IPS DF 6.9 (cell line): ENCODE measurements around the gene CXXC5.

Experiments
- DNase-seq: peaks from one replicate; pipeline ENCODE4 v3.0.0-alpha.2; 2013; ENCODE audit warnings: low read depth, low spot score
- H3K27ac ChIP-seq: one replicate; pipeline ENCODE4 v1.5.1; 2013; ENCODE audit warnings: low read length, control low read depth
- H3K27me3 ChIP-seq: 2 replicates; pipeline ENCODE4 v1.6.1; 2013; ENCODE audit warnings: mild to moderate bottlenecking, low read length; ENCODE audit not compliant: control insufficient read depth, insufficient read depth
- H3K36me3 ChIP-seq: 2 replicates; pipeline ENCODE4 v1.6.1; 2013; ENCODE audit warnings: low read length; ENCODE audit not compliant: control insufficient read depth, insufficient read depth
- H3K4me1 ChIP-seq: 2 replicates; pipeline ENCODE4 v1.6.1; 2013; ENCODE audit warnings: low read length; ENCODE audit not compliant: control insufficient read depth, insufficient read depth
- H3K4me3 ChIP-seq: 2 replicates; pipeline ENCODE4 v1.5.1; 2013; ENCODE audit warnings: mild to moderate bottlenecking, low read length
- H3K9me3 ChIP-seq: 2 replicates; pipeline ENCODE4 v1.6.1; 2013; ENCODE audit warnings: low read length, inconsistent platforms; ENCODE audit not compliant: control insufficient read depth, insufficient read depth
- WGBS: extraction: QIAGEN DNeasy Blood & Tissue Kit; methylation state at CpG from one replicate; pipeline ENCODE4 v1.1.7; 2013; ENCODE audit warnings: mixed read lengths, missing lambda C conversion rate; ENCODE audit not compliant: insufficient read length, insufficient coverage; 5-methylcytosine and 5-hydroxymethylcytosine counted together

The CXXC5 gene

DNA sequence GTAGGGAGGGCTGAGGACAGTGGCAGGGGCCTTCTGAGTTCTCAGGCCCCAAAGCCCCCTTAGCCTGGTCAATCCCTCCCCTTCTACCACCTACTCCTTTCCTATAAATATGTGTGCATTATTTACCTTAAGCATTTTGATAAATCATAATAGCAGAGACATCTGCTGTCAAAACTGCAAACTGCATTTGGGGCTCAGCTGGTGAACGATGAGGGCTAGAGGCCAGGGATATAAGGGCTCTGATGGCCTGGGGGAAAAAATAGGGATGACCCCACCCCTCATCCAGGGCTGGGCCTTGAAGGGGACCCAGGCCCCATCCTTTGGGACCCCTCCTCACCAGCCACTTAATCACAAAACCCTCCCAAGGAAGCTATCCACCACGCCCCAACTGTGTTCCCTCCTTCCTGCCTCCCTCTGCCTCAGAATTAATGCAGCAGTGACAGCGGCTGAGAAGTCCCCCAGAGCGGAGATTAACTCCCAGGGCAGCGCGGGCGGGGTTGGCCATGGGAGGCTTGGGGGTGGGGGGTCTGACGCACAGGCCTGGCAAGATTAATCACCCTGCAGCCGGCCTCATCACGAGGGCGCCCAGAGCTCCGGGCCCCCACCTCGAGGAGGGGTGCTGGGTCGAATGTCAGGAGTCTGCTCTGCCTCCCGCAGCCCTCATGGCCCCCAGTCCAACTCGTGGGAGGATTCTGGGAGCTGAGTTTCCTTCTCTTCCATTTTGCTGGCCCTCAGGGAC, 42.1 kb downstream of the CXXC5 start:
- no peak overlapping the region for H3K4me3 ChIP-seq
- H3K4me1 ChIP-seq, result peaks cover 26% of the 10 kb centered on the region
- no CpG with 5 or more reads among the region's 16 CpGs for WGBS
- no peaks in the 10 kb centered on the region for H3K27me3 ChIP-seq
- DNase-seq, result no peak
- H3K36me3 ChIP-seq, result 0 out of 2 replicates have a peak, but pooled peaks cover 2% of the 10 kb centered on the region
- no peaks in the 10 kb centered on the region for H3K9me3 ChIP-seq
- H3K27ac ChIP-seq, result no peak overlapping the region

DNA sequence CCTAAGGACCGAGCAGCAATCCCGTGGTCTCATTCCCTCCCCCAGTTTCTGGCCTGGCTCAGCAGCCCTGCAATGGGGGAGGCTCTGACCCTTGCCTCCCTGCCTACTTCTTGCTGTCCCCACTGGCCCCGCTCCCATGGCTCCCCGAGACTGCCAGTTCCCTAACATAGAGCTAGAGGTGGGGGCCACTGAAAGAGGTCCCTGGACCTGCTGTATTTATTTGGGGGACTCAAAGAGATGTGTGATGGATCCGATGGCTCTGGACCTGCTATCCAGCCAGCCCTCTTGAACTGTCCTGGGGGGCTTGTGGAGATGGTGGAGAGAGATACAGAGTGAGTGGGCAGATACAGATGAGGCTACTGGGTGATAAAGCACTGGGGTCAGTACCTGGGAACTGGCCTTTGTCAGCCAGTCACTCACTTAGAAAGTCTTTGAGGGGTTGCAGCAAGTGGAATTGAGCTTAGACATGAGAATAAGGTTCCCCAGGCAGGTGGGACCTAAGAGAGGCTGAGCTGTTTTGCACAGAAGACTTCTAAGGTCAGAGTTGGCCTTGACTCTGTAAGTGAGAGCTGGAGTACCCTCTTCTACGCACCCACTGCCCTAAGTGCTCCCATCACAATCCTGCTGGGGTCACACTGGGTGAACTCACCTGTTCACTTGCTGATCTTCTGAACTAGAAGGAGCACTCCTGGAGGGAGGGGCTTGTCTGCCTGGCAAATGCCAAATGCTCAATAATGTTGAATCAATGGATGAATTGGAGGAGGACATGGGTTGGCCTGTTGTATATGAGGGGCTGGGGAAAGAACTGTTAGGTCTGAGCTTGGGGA, 42.9 kb downstream of the CXXC5 start:
- DNase-seq, result no peak
- no CpG with 5 or more reads among the region's 6 CpGs for WGBS
- Histone ChIP-seq H3K4me1 (peaks cover 26% of the 10 kb centered on the region), H3K36me3 (0 out of 2 replicates have a peak, but pooled peaks cover 2% of the 10 kb centered on the region), H3K27me3 (no peaks in the 10 kb centered on the region), H3K27ac (no peak overlapping the region), H3K4me3 (no peak overlapping the region), H3K9me3 (no peaks in the 10 kb centered on the region)

DNA sequence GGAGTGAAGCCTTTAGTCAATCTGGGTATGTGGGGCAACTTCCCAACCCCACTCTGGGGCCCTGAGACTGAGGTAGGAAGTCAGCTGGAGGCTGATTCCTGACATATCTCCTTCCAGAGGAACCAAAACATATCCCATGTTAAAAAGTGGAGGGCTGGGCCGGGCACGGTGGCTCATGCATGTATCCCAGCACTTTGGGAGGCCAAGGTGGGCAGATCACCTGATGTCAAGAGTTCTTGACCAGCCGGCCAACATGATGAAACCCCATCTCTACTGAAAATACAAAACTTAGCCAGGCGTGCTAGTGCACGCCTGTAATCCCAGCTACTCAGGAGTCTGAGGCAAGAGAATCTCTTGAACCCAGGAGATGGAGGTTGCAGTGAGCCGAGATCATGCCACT, 44.0 kb downstream of the CXXC5 start:
- Histone ChIP-seq H3K4me3 (no peak overlapping the region), H3K4me1 (peaks cover 25% of the 10 kb centered on the region), H3K27ac (no peak overlapping the region), H3K9me3 (no peaks in the 10 kb centered on the region), H3K27me3 (no peaks in the 10 kb centered on the region), H3K36me3 (0 out of 2 replicates have a peak, but pooled peaks cover 2% of the 10 kb centered on the region)
- no peak for DNase-seq
- WGBS, result no CpG with 5 or more reads among the region's 6 CpGs

DNA sequence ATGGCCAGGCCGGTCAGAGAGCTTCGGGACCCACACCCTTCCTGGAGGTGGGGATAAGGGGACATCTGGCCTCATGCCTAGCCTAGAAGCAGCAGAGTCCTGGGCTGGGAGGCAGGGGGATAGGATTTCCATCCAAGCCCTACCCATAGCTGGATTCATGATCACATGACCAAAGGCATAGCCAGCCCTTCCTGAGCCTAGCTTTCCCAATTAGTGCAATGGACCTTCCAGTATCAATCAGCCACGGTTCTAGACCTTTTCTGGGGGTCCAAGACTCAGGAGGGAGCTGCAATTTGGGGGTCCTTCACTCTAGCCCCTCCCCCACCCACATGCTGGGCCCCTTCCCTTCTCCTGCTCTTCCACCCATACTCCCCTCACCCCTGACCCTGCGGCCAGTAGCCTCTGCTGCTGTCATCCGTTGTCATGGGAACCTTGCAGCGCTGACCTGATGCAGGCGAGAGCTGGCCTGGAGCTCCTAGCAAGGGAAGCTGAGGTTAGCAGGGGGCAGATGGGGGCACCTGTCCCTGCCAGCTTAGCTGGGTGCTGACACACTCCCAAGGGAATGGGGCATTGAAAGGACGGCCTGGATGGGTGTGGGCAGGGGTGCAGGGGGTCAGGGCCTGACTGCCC, 44.6 kb downstream of the CXXC5 start:
- Histone ChIP-seq H3K36me3 (no peaks in the 10 kb centered on the region), H3K9me3 (no peaks in the 10 kb centered on the region), H3K4me1 (peaks cover 23% of the 10 kb centered on the region), H3K27me3 (no peaks in the 10 kb centered on the region), H3K27ac (no peak overlapping the region), H3K4me3 (no peak overlapping the region)
- no peak for DNase-seq
- WGBS, result no CpG with 5 or more reads among the region's 8 CpGs

DNA sequence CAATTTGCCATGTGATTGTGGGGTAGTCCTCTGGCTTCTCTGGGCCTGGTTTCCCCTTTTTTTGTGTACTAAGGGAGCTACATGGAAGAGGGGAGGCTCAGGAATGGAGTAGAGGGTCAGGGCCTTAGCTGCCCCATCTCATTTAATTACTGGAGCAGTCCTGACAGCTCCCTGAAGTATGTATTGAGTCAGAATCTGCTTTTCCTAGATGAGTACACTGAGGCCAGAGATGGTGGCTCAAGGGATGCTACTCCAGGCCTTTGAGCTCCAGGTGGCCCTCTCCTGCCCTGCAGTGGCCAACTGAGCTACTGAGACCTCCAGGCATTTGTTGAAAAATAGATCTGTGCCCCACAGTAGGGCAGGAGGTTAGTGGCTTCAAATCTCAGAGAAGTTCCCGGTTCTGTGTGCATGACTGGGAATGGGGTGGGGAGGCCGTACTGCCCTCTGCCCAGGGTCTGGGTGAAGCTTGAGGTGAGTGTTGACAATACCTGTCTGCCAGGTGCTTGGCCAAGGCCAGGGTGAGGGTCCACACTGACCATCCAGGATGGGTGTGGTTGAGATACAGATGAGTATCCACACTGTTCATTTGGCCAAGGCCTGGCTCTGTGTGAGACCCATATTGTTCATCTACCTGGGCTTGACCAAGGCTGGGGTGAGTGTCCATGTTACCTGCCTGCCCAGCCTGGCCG, 45.7 kb downstream of the CXXC5 start:
- peaks cover 23% of the 10 kb centered on the region for H3K4me1 ChIP-seq
- WGBS, result no CpG with 5 or more reads among the region's 3 CpGs
- H3K27me3 ChIP-seq, result no peaks in the 10 kb centered on the region
- no peaks in the 10 kb centered on the region for H3K36me3 ChIP-seq
- H3K27ac ChIP-seq, result no peak overlapping the region
- no peaks in the 10 kb centered on the region for H3K9me3 ChIP-seq
- DNase-seq, result no peak
- H3K4me3 ChIP-seq, result no peak overlapping the region

DNA sequence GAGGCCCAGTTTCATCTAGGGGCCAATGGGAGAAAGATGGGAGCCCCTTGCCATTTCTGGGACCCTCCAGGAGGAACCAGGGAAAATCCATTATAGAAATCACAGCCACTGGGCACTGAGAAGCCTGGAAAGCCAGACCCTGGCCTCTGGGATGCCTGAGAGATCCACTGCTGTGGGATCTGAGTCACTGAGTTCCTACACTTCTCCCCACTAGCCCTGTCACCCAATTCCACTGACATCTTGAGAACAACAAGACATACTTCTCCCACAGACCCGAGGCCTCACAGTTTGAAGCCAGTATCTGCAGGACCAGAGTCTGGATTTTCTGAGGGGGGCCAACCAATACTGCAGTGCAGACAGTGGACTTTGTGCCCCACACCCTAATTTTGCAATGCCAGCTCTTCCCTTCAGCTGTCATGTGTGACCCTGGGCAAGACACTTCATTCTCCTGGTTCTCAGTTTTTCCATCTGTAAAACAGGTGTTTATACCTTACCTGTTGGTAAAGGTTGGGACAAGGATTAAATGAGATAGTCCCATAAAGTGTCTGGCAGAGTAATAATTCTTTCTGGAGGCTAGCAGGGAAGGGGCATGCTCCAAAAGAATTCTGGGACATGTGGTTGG, 46.5 kb downstream of the CXXC5 start:
- no peak overlapping the region for H3K27ac ChIP-seq
- H3K4me1 ChIP-seq, result peaks cover 21% of the 10 kb centered on the region
- H3K36me3 ChIP-seq, result no peaks in the 10 kb centered on the region
- no peak for DNase-seq
- no peaks in the 10 kb centered on the region for H3K9me3 ChIP-seq
- no peak overlapping the region for H3K4me3 ChIP-seq
- no peaks in the 10 kb centered on the region for H3K27me3 ChIP-seq
- WGBS, result no CpG with 5 or more reads among the region's 1 CpG

DNA sequence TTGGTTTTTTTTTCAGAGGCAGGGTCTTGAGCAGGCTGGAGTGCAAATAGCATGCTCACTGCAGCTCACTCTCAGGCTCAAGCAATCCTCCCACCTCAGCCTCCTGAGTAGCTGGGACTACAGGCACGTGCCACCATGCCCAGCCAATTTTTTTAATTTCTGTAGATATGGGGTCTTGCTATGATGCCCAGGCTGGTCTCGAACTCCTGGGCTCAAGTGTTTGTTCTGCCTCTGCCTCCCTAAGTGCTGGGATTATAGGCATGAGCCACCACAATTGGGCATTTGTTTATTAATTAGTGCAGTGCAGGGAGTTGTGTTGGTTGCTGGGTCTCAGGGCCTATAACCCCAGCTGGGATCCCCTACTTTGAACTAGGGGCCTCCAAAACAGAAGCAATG, 47.0 kb downstream of the CXXC5 start:
- Histone ChIP-seq H3K4me3 (no peak overlapping the region), H3K36me3 (no peaks in the 10 kb centered on the region), H3K27ac (no peak overlapping the region), H3K27me3 (no peaks in the 10 kb centered on the region), H3K9me3 (no peaks in the 10 kb centered on the region), H3K4me1 (peaks cover 18% of the 10 kb centered on the region)
- DNase-seq, result no peak
- no CpG with 5 or more reads among the region's 2 CpGs for WGBS

DNA sequence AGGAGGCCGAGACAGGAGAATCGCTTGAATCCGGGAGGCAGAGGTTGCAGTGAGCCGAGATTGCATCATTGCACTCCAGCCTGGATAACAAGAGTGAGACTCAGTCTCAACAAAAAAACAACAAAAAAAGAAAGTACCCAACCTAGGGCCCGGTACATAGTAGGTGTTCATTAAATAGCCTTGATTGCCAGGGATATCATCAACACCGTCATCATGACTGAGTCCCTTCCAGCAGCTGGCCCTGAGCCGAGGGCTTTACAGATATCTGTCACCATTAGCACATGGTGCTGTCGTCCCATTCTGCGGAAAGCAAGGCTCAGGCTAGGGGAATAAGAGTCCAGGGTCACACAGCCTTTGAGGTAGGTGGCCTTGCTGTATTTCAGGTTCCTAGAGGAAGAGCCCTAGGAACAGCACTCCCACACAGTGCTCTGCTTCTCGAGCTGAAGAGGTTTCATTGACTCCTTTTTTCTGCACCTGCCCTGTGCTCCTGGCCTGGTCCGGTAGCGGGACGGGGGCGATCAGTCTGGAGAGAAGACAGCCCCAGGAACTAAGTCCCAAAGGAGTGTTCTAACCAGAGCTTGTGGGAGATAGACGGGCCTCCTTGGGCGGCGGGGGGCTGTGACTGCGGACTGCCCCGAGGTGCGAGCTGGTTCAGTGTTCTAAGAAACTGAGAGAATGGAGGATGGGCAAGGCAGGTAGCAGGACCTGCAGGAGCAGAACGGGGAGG, 48.2 kb downstream of the CXXC5 start:
- no peak overlapping the region for H3K27ac ChIP-seq

DNA sequence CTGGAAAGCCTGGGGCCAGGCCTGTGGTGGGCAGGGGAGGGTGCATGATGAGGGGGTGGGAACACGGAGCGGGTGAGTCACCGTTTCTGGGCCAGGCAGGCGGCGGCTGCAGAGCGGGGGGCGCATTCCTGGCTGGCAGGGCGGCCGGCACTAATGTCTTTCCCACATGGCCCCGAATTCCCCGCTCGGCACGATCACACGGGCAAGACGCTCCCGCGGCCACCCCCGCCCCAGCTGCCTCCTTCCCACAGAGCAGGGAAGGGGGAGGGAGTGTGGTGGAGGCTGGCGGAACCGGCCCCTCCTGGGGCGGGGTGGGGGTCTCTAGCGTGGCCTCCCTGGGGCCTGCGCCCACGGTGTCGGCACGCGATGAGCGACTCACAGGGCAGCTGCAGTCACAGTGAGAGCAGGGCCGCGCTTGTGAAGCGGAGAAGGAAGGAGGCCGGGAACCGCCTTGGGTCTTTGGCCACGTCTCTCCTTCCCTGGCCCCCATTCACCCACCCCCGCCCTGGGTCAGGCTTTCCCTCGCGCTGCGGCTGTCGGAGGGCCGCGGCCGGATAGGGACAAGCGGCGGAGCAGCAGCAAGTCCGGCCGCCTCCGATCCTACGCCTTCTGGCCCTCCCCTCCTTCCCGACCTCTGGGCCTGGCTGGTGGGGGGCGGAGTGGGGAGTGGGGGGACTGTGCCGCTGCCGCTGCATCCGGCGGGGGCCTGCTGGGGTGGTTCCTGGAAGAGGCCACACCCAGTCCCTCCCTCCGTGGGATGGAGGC, 48.9 kb downstream of the CXXC5 start:
- Histone ChIP-seq H3K4me3 (peak overlapping the region; percentile 16; the same call in 1 of the 2 replicates), H3K36me3 (no peaks in the 10 kb centered on the region), H3K4me1 (peaks cover 18% of the 10 kb centered on the region), H3K27me3 (no peaks in the 10 kb centered on the region), H3K9me3 (no peaks in the 10 kb centered on the region), H3K27ac (no peak overlapping the region)
- WGBS, result no CpG with 5 or more reads among the region's 55 CpGs
- no peak for DNase-seq

More for the DNA sequence above, 48.2 kb downstream of the CXXC5 start:
- Histone ChIP-seq H3K4me3 (peak overlapping the region; percentile 16; the same call in 1 of the 2 replicates), H3K36me3 (no peaks in the 10 kb centered on the region), H3K4me1 (peaks cover 18% of the 10 kb centered on the region), H3K27me3 (no peaks in the 10 kb centered on the region), H3K9me3 (no peaks in the 10 kb centered on the region)
- DNase-seq, result no peak
- WGBS, result no CpG with 5 or more reads among the region's 21 CpGs
